Right ventricle myocardium superior (tissue), 1 donor: ENCODE results near the gene CRYAA. TPM values are rescaled to one million over a fixed set of nuclear protein-coding genes. Genes with fewer than 3 reads are reported as not detected.
A peak's percentile ranks its signal among the peaks of the same experiment; 100 is the strongest.

Source experiments
- ATAC-seq: fragments of 200-7000 bp; cut with Tn5 transposase; one replicate; pipeline ENCODE4 v1.9.1; 2020; ENCODE audit warnings: mild to moderate bottlenecking; ENCODE audit not compliant: poor library complexity
- DNase-seq: peaks from one replicate; pipeline ENCODE4 v3.0.0-alpha.2; 2020
- intact Hi-C: fragments of 100-400 bp; cut with DNase I; formaldehyde crosslinking; loops from one replicate; pipeline ENCODE4 v1.11.2; 2022
- total RNA-seq: library from RNA; stranded (reverse); fragmentation: NEBNext Ultra II Directional; extraction: Animal tissue kit (Norgen Biotek cat#: 25700); gene quantifications from one replicate; pipeline ENCODE4 v1.2.1, GENCODE V29; 2021
- donor health status: DM: no; HTN: yes; CAD: no; lungs with severe emphysema.

The CRYAA gene
- total RNA-seq, 1 donor from 2014 or later, result not detected

- DNase-seq (peak; percentile 32), ATAC-seq (no peak)
- intact Hi-C loops, result no loop called here
Observed at GRCh38 chr21:43194303-43195120, 25.7 kb downstream of the CRYAA start.

- DNase-seq, result peak; percentile 77
- intact Hi-C loops, result no loop called here
- peak; percentile 71 for ATAC-seq
Observed at GRCh38 chr21:43195121-43196021, 26.6 kb downstream of the CRYAA start.

GRCh38 chr21:43196826-43197225, 28.0 kb downstream of the CRYAA start:
- ATAC-seq (peak; percentile 47), DNase-seq (peak; percentile 45)
- intact Hi-C loops, result no loop called here

GRCh38 chr21:43198376-43198775, 29.6 kb downstream of the CRYAA start:
- intact Hi-C loops, result no loop called here
- ATAC-seq (no peak), DNase-seq (no peak)

- ATAC-seq (no peak), DNase-seq (no peak)
- intact Hi-C loops, result no loop called here
Observed at GRCh38 chr21:43201491-43201890, 32.7 kb downstream of the CRYAA start.

GRCh38 chr21:43203591-43203990, 34.8 kb downstream of the CRYAA start:
- DNase-seq, result peak; percentile 17

GRCh38 chr21:43204638-43205037, 35.8 kb downstream of the CRYAA start:
- intact Hi-C loops, result no loop called here
- ATAC-seq (no peak), DNase-seq (peak; percentile 5)

More at GRCh38 chr21:43203591-43203990, 34.8 kb downstream of the CRYAA start:
- intact Hi-C loops, result no loop called here
- no peak for ATAC-seq

GRCh38 chr21:43206231-43207042, 37.6 kb downstream of the CRYAA start:
- DNase-seq (peak; percentile 29), ATAC-seq (no peak)
- intact Hi-C loops, result no loop called here

- ATAC-seq (no peak), DNase-seq (no peak)
- intact Hi-C loops, result no loop called here
Observed at GRCh38 chr21:43207043-43207315, 38.2 kb downstream of the CRYAA start.

- ATAC-seq (no peak), DNase-seq (peak; percentile 5)
- intact Hi-C loops, result no loop called here
Observed at GRCh38 chr21:43207868-43208267, 39.1 kb downstream of the CRYAA start.

GRCh38 chr21:43208561-43209332, 39.9 kb downstream of the CRYAA start:
- intact Hi-C loops, result no loop called here
- DNase-seq, result peak; percentile 24
- no peak for ATAC-seq

- ATAC-seq, result peak; percentile 38
- peak; percentile 36 for DNase-seq
- intact Hi-C loops, result no loop called here
Observed at GRCh38 chr21:43209575-43210453, 41.0 kb downstream of the CRYAA start.

- ATAC-seq (peak; percentile 11), DNase-seq (peak; percentile 13)
- intact Hi-C loops, result no loop called here
Observed at GRCh38 chr21:43210454-43211071, 41.8 kb downstream of the CRYAA start.

- peak; percentile 84 for ATAC-seq
- DNase-seq, result peak; percentile 65
- intact Hi-C loops, result no loop called here
Observed at GRCh38 chr21:43211072-43211759, 42.4 kb downstream of the CRYAA start.

GRCh38 chr21:43211760-43212115, 42.9 kb downstream of the CRYAA start:
- intact Hi-C loops, result no loop called here
- ATAC-seq (peak; percentile 31), DNase-seq (peak; percentile 39)
